OCI-LY7 (cell line): Measurements from ENCODE around the gene GAS7.

Experiments used
- EZH2phosphoT487 ChIP-seq: fragments of 200-600 bp; sonication (generic); IDR thresholded peaks from 2 replicates; pipeline ENCODE4 v1.6.1; 2018; ENCODE audit warnings: low read depth, borderline replicate concordance, mild to moderate bottlenecking, mixed run types, antibody characterized with exemption, low read length, moderate library complexity, mixed read lengths
- TF ChIP-seq, protein P1 (sequence below): fragments of 200-600 bp; sonication (generic); conservative IDR thresholded peaks from 2 replicates; pipeline ENCODE4 v1.5.1; 2014; ENCODE audit warnings: mild to moderate bottlenecking, antibody characterized with exemption, low read length, moderate library complexity, mixed read lengths

DNA sequence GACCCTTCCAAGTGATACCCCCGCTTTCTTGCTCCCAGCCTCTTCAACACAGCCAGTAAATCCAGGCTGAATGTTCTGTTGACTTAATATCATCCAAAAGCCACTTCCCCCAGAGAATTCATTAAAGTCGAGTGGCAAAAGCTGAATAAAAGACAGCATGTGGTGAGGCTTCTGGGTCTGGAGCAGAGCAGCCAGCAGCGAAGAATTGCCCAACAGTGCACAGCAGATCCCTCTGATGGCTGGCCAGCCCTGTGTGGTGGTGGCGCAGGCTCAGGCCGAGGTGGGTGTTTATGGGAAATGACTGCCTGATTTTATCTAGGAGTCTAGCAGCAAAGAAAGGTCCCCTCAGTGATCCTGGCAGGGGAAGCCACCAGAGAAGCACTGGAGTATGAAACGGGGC, 263.0 kb downstream of the GAS7 start:
- TF ChIP-seq, protein P1, sequence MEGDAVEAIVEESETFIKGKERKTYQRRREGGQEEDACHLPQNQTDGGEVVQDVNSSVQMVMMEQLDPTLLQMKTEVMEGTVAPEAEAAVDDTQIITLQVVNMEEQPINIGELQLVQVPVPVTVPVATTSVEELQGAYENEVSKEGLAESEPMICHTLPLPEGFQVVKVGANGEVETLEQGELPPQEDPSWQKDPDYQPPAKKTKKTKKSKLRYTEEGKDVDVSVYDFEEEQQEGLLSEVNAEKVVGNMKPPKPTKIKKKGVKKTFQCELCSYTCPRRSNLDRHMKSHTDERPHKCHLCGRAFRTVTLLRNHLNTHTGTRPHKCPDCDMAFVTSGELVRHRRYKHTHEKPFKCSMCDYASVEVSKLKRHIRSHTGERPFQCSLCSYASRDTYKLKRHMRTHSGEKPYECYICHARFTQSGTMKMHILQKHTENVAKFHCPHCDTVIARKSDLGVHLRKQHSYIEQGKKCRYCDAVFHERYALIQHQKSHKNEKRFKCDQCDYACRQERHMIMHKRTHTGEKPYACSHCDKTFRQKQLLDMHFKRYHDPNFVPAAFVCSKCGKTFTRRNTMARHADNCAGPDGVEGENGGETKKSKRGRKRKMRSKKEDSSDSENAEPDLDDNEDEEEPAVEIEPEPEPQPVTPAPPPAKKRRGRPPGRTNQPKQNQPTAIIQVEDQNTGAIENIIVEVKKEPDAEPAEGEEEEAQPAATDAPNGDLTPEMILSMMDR, result no peak
- TF ChIP-seq EZH2phosphoT487, result no peak
